PFSK-1 (cell line): Measurements from ENCODE around the gene FRRS1L.

Experiments used
- POLR2AphosphoS5 ChIP-seq: IDR thresholded peaks from 2 replicates; pipeline ENCODE4 v1.6.1; 2012; ENCODE audit warnings: low read depth, mild to moderate bottlenecking, control low read depth, low read length, moderate library complexity
- TF ChIP-seq, protein P1 (sequence below), 2 experiments: IDR thresholded peaks; 2 replicates each; pipeline versions ENCODE4 v1.6.1 to v1.8.0; 2011 to 2012; ENCODE audit warnings: low read depth in 2 of 2, low read length in 2 of 2, control low read depth in 1 of 2, inconsistent platforms in 1 of 2, mild to moderate bottlenecking in 1 of 2, moderate library complexity in 1 of 2; ENCODE audit not compliant: insufficient read depth in 1 of 2

GRCh38 chr9:109181284-109181683 lies 14.2 kb upstream of the FRRS1L start:
- TF ChIP-seq, protein P1, sequence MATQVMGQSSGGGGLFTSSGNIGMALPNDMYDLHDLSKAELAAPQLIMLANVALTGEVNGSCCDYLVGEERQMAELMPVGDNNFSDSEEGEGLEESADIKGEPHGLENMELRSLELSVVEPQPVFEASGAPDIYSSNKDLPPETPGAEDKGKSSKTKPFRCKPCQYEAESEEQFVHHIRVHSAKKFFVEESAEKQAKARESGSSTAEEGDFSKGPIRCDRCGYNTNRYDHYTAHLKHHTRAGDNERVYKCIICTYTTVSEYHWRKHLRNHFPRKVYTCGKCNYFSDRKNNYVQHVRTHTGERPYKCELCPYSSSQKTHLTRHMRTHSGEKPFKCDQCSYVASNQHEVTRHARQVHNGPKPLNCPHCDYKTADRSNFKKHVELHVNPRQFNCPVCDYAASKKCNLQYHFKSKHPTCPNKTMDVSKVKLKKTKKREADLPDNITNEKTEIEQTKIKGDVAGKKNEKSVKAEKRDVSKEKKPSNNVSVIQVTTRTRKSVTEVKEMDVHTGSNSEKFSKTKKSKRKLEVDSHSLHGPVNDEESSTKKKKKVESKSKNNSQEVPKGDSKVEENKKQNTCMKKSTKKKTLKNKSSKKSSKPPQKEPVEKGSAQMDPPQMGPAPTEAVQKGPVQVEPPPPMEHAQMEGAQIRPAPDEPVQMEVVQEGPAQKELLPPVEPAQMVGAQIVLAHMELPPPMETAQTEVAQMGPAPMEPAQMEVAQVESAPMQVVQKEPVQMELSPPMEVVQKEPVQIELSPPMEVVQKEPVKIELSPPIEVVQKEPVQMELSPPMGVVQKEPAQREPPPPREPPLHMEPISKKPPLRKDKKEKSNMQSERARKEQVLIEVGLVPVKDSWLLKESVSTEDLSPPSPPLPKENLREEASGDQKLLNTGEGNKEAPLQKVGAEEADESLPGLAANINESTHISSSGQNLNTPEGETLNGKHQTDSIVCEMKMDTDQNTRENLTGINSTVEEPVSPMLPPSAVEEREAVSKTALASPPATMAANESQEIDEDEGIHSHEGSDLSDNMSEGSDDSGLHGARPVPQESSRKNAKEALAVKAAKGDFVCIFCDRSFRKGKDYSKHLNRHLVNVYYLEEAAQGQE (IDR thresholded peaks at IDR 0.05; ENCODE audit: insufficient read depth in 1 of 2, low read depth in 2 of 2, low read length in 2 of 2): no peak
- no peak for TF ChIP-seq POLR2AphosphoS5
